ENCODE results near the gene FSIP1.

The FSIP1 gene

DNA sequence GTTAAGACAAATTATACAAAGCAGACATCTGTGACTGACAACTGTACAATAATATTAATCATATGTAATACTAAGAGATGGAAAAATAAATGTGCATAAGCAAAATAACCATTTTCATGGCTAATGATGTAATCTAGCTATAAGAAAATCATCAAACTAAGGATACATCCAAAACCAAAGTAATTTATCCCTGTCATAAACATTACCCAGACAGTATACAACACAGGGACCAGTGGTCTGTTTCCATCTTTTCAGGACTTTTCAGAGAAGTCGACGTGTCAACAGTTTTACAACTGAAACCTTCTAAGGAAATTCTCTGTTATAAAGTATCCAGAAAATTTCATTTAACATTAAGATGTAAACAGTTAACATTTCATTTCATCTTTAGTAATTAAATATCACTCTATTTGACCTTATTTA lies 190.7 kb downstream of the FSIP1 start:
- no peak for TF ChIP-seq CTCF (IDR thresholded peaks at IDR 0.05; ENCODE audit: low read depth, low read length, missing control alignments)
- peaks cover 95% of the 10 kb centered on the region for H3K36me3 ChIP-seq (replicated peaks)
- no peaks in the 10 kb centered on the region for H3K27me3 ChIP-seq (replicated peaks)
- H3K27ac ChIP-seq = no peak overlapping the region
- in situ Hi-C loops (cut with HindIII; ENCODE audit: low pct_ligation_motif_present, low sequenced_read_pairs) = no loop called here
- no peak overlapping the region for H3K4me3 ChIP-seq (ENCODE audit: low read depth, low read length)
- DNase-seq = no peak

GRCh38 chr15:39591141-39591895 lies 191.3 kb downstream of the FSIP1 start:
- TF ChIP-seq CTCF (IDR thresholded peaks at IDR 0.05; ENCODE audit: low read depth, low read length, missing control alignments) = no peak
- Histone ChIP-seq H3K27me3 (replicated peaks) (no peaks in the 10 kb centered on the region), H3K36me3 (replicated peaks) (peaks cover 95% of the 10 kb centered on the region), H3K27ac (no peak overlapping the region), H3K4me3 (ENCODE audit: low read depth, low read length) (no peak overlapping the region)
- in situ Hi-C loops (cut with HindIII; ENCODE audit: low pct_ligation_motif_present, low sequenced_read_pairs) = no loop called here
- DNase-seq = no peak

- in situ Hi-C loops (cut with HindIII; ENCODE audit: low pct_ligation_motif_present, low sequenced_read_pairs) = no loop called here
- H3K27ac ChIP-seq = no peak overlapping the region
- no peak for TF ChIP-seq CTCF (IDR thresholded peaks at IDR 0.05; ENCODE audit: low read depth, low read length, missing control alignments)
- DNase-seq = no peak
- H3K27me3 ChIP-seq (replicated peaks) = no peaks in the 10 kb centered on the region
- H3K36me3 ChIP-seq (replicated peaks) = peaks cover 95% of the 10 kb centered on the region
- H3K4me3 ChIP-seq (ENCODE audit: low read depth, low read length) = no peak overlapping the region
Observed at GRCh38 chr15:39589815-39590644, 192.6 kb downstream of the FSIP1 start.

- in situ Hi-C loops (cut with HindIII; ENCODE audit: low pct_ligation_motif_present, low sequenced_read_pairs) = no loop called here
- no peak for TF ChIP-seq CTCF (IDR thresholded peaks at IDR 0.05; ENCODE audit: low read depth, low read length, missing control alignments)
- DNase-seq = no peak
- Histone ChIP-seq H3K36me3 (replicated peaks) (peaks cover 98% of the 10 kb centered on the region), H3K27ac (no peak overlapping the region), H3K4me3 (ENCODE audit: low read depth, low read length) (no peak overlapping the region), H3K27me3 (replicated peaks) (no peaks in the 10 kb centered on the region)
Observed at GRCh38 chr15:39589193-39589814, 193.3 kb downstream of the FSIP1 start.

- DNase-seq = no peak
- no peak for TF ChIP-seq CTCF (IDR thresholded peaks at IDR 0.05; ENCODE audit: low read depth, low read length, missing control alignments)
- in situ Hi-C loops (cut with HindIII; ENCODE audit: low pct_ligation_motif_present, low sequenced_read_pairs) = no loop called here
- Histone ChIP-seq H3K36me3 (replicated peaks) (peaks cover 98% of the 10 kb centered on the region), H3K27me3 (replicated peaks) (no peaks in the 10 kb centered on the region), H3K4me3 (ENCODE audit: low read depth, low read length) (no peak overlapping the region), H3K27ac (no peak overlapping the region)
Observed at GRCh38 chr15:39588531-39589192, 194.0 kb downstream of the FSIP1 start.

Data from brain microvascular endothelial cell (primary cell).